Measurements from ENCODE around the gene SPOCD1.

The SPOCD1 gene

GRCh38 chr1:31807273-31808048, 8.4 kb downstream of the SPOCD1 start:
- Histone ChIP-seq H3K9ac (ENCODE audit: low read depth, low read length) (no peak overlapping the region), H3K27me3 (ENCODE audit: control insufficient read depth, insufficient read depth, low read length) (no peaks in the 10 kb centered on the region), H3K36me3 (ENCODE audit: control insufficient read depth, insufficient read depth, low read length) (no peaks in the 10 kb centered on the region), H3K4me3 (ENCODE audit: low read depth, low read length) (no peak overlapping the region), H3K4me1 (ENCODE audit: control insufficient read depth, insufficient read depth, low read length) (no peaks in the 10 kb centered on the region), H3K9me3 (ENCODE audit: control insufficient read depth, insufficient read depth, low read length) (no peaks in the 10 kb centered on the region)

GRCh38 chr1:31805318-31805717, 10.5 kb downstream of the SPOCD1 start:
- no peak overlapping the region for H3K4me3 ChIP-seq (ENCODE audit: low read depth, low read length)
- H3K9ac ChIP-seq (ENCODE audit: low read depth, low read length): no peak overlapping the region
- no peaks in the 10 kb centered on the region for H3K9me3 ChIP-seq (ENCODE audit: control insufficient read depth, insufficient read depth, low read length)
- no peaks in the 10 kb centered on the region for H3K27me3 ChIP-seq (ENCODE audit: control insufficient read depth, insufficient read depth, low read length)
- H3K4me1 ChIP-seq (ENCODE audit: control insufficient read depth, insufficient read depth, low read length): peaks cover 2% of the 10 kb centered on the region
- H3K36me3 ChIP-seq (ENCODE audit: control insufficient read depth, insufficient read depth, low read length): no peaks in the 10 kb centered on the region

- Histone ChIP-seq H3K9me3 (ENCODE audit: control insufficient read depth, insufficient read depth, low read length) (no peaks in the 10 kb centered on the region), H3K4me3 (ENCODE audit: low read depth, low read length) (no peak overlapping the region), H3K9ac (ENCODE audit: low read depth, low read length) (no peak overlapping the region), H3K4me1 (ENCODE audit: control insufficient read depth, insufficient read depth, low read length) (peaks cover 3% of the 10 kb centered on the region), H3K27me3 (ENCODE audit: control insufficient read depth, insufficient read depth, low read length) (no peaks in the 10 kb centered on the region), H3K36me3 (ENCODE audit: control insufficient read depth, insufficient read depth, low read length) (no peaks in the 10 kb centered on the region)
Measured at GRCh38 chr1:31804098-31804497, 11.7 kb downstream of the SPOCD1 start.

- Histone ChIP-seq H3K36me3 (ENCODE audit: control insufficient read depth, insufficient read depth, low read length) (no peaks in the 10 kb centered on the region), H3K9ac (ENCODE audit: low read depth, low read length) (no peak overlapping the region), H3K27me3 (ENCODE audit: control insufficient read depth, insufficient read depth, low read length) (no peaks in the 10 kb centered on the region), H3K4me3 (ENCODE audit: low read depth, low read length) (no peak overlapping the region), H3K9me3 (ENCODE audit: control insufficient read depth, insufficient read depth, low read length) (no peaks in the 10 kb centered on the region), H3K4me1 (ENCODE audit: control insufficient read depth, insufficient read depth, low read length) (peaks cover 6% of the 10 kb centered on the region)
Measured at GRCh38 chr1:31803610-31804009, 12.2 kb downstream of the SPOCD1 start.

DNA sequence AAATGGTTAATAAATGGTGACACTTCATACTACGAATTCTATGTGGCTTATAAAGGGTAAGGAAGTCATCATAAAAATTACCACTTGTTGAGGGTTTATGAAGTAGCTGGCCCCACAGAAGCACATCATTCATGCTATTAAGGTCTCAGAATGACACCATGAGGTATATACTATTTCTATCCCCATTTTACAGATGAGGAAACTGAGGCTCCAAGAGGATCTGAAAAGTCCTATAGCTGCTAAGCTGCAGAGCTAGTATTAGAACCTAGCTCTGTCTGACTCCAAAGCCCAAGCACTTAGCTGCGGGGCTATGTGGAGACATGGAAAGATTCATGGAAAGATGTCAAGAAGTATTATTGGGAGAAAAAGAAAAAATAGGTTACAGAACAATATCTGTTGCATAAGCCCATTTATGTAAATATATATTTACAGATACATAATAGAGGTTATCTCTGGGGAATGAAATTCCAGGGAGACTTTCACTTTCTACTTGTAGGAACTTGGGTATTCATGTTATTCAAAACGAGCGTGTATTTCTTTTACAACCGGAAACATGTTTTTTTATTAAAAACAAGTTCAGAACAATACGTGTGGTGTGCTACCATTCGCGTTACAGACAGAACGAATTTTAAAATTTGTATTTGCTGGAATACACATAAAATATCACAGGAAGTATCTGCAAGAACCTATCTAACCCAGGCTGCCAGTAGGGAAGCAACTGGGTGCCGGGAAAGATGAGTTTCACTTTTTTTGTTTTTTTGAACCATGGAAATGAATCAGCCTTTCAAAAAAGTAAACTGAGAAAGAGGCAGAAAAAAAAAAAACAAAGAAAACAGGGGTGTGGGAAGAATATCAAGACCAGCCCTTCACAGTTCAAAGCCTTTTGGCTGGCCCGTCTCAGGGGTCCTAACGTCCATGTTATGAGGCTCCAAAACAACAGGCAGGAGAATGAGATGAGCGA, 13.4 kb downstream of the SPOCD1 start:
- Histone ChIP-seq H3K4me3 (ENCODE audit: low read depth, low read length) (no peak overlapping the region), H3K9ac (ENCODE audit: low read depth, low read length) (no peak overlapping the region), H3K9me3 (ENCODE audit: control insufficient read depth, insufficient read depth, low read length) (no peaks in the 10 kb centered on the region), H3K27me3 (ENCODE audit: control insufficient read depth, insufficient read depth, low read length) (no peaks in the 10 kb centered on the region), H3K36me3 (ENCODE audit: control insufficient read depth, insufficient read depth, low read length) (no peaks in the 10 kb centered on the region), H3K4me1 (ENCODE audit: control insufficient read depth, insufficient read depth, low read length) (peaks cover 6% of the 10 kb centered on the region)

DNA sequence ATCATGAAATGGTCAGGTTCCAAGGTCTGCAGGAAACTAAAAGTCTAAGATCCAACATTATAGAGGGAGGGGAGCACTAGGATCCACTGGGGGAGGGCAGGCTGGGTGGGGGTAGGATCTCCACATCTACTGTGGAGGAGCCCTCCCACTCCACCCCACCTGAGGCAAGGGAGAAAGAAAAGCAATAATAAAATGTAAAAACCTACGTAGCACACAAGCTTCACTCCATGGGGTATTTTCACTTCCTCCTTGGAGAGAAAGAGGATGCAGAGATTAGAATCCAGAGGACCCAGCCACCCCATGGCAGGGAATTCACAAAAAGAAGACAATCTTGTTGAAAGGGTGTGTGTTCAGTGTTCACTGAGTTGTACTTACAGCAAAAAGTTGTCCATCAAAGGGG, 14.4 kb downstream of the SPOCD1 start:
- peaks cover 6% of the 10 kb centered on the region for H3K4me1 ChIP-seq (ENCODE audit: control insufficient read depth, insufficient read depth, low read length)
- no peak overlapping the region for H3K9ac ChIP-seq (ENCODE audit: low read depth, low read length)
- no peaks in the 10 kb centered on the region for H3K36me3 ChIP-seq (ENCODE audit: control insufficient read depth, insufficient read depth, low read length)
- H3K27me3 ChIP-seq (ENCODE audit: control insufficient read depth, insufficient read depth, low read length): no peaks in the 10 kb centered on the region
- H3K4me3 ChIP-seq (ENCODE audit: low read depth, low read length): no peak overlapping the region
- no peaks in the 10 kb centered on the region for H3K9me3 ChIP-seq (ENCODE audit: control insufficient read depth, insufficient read depth, low read length)

DNA sequence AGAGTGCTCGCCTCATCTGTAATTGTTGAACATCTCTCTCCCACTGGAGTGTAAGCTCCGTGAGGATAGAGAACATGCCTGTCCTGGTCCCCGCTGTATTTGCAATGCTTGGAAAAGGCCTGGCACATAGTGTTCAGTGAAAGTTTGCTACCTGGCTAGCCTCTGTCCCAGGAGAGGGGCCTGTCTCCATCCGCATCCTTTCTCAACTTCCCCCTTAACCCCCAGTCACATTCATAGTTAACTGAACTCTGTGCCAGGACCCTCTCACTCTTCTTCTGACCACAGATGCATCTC, 15.2 kb downstream of the SPOCD1 start:
- no peaks in the 10 kb centered on the region for H3K9me3 ChIP-seq (ENCODE audit: control insufficient read depth, insufficient read depth, low read length)
- H3K9ac ChIP-seq (ENCODE audit: low read depth, low read length): no peak overlapping the region
- no peaks in the 10 kb centered on the region for H3K36me3 ChIP-seq (ENCODE audit: control insufficient read depth, insufficient read depth, low read length)
- H3K4me1 ChIP-seq (ENCODE audit: control insufficient read depth, insufficient read depth, low read length): peaks cover 6% of the 10 kb centered on the region
- no peak overlapping the region for H3K4me3 ChIP-seq (ENCODE audit: low read depth, low read length)
- H3K27me3 ChIP-seq (ENCODE audit: control insufficient read depth, insufficient read depth, low read length): no peaks in the 10 kb centered on the region

- Histone ChIP-seq H3K4me3 (ENCODE audit: low read depth, low read length) (no peak overlapping the region), H3K4me1 (ENCODE audit: control insufficient read depth, insufficient read depth, low read length) (peaks cover 6% of the 10 kb centered on the region), H3K9me3 (ENCODE audit: control insufficient read depth, insufficient read depth, low read length) (no peaks in the 10 kb centered on the region), H3K27me3 (ENCODE audit: control insufficient read depth, insufficient read depth, low read length) (no peaks in the 10 kb centered on the region), H3K9ac (ENCODE audit: low read depth, low read length) (no peak overlapping the region), H3K36me3 (ENCODE audit: control insufficient read depth, insufficient read depth, low read length) (no peaks in the 10 kb centered on the region)
Measured at GRCh38 chr1:31799895-31800673, 15.7 kb downstream of the SPOCD1 start.

- H3K4me1 ChIP-seq (ENCODE audit: control insufficient read depth, insufficient read depth, low read length): peaks cover 6% of the 10 kb centered on the region
- no peaks in the 10 kb centered on the region for H3K27me3 ChIP-seq (ENCODE audit: control insufficient read depth, insufficient read depth, low read length)
- H3K36me3 ChIP-seq (ENCODE audit: control insufficient read depth, insufficient read depth, low read length): no peaks in the 10 kb centered on the region
- H3K9me3 ChIP-seq (ENCODE audit: control insufficient read depth, insufficient read depth, low read length): no peaks in the 10 kb centered on the region
- H3K9ac ChIP-seq (ENCODE audit: low read depth, low read length): no peak overlapping the region
- H3K4me3 ChIP-seq (ENCODE audit: low read depth, low read length): no peak overlapping the region
Measured at GRCh38 chr1:31799196-31799894, 16.5 kb downstream of the SPOCD1 start.

DNA sequence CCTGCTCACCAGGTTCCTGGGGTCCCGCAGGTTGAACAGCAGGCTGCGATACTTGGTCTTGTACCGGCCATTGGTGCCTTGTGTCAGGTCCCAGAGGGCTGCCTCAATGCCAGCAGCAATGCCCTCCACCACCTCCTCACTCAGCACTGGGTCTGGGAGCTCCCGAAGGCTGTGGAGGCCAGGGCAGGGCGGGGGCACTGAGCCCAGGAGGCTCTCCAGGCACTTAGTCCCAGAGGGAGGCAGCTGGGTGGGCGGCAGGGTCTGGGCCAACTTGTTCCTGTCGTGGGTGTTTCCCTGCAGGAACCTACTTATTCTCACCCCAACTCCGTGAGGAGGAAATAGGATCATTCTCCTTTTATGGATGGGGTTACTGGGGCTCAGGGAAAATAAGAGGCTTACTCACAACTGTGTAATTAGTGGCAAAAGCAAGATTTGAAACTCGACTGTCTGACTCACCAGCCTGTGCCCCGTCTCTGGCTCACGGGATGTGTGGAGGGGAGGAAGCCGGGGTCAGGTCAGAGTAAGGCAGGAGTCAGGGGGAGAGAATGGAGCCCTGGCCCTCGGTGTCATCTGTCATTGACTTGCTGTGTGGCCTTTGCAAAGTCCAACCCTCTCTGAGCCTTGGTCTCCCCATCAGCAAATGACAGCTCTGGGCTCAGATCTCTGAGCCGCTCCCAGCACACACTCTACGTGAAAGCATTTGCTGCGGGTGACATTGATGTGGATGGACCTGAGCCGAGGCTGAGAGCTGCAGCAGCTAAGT, 17.2 kb downstream of the SPOCD1 start:
- no peaks in the 10 kb centered on the region for H3K9me3 ChIP-seq (ENCODE audit: control insufficient read depth, insufficient read depth, low read length)
- peaks cover 6% of the 10 kb centered on the region for H3K4me1 ChIP-seq (ENCODE audit: control insufficient read depth, insufficient read depth, low read length)
- no peak overlapping the region for H3K9ac ChIP-seq (ENCODE audit: low read depth, low read length)
- no peak overlapping the region for H3K4me3 ChIP-seq (ENCODE audit: low read depth, low read length)
- H3K36me3 ChIP-seq (ENCODE audit: control insufficient read depth, insufficient read depth, low read length): no peaks in the 10 kb centered on the region
- H3K27me3 ChIP-seq (ENCODE audit: control insufficient read depth, insufficient read depth, low read length): no peaks in the 10 kb centered on the region

DNA sequence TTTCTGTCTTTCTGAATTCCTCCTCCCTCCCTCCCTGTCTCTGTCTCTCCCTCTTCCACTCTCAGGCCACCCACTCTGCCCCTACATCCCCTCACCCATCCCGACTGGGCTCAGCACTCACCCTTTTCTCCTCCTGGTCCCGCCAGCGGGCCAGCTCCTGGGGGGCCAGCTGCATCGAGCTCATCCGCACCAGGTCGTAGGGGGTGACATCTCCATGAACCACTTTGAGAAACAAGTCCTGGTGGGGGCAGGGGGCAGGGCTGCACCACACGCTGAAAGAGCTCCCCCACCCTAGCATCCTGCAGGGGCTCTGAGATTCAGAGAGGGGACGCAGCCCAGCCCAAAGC, 17.8 kb downstream of the SPOCD1 start:
- Histone ChIP-seq H3K9ac (ENCODE audit: low read depth, low read length) (no peak overlapping the region), H3K27me3 (ENCODE audit: control insufficient read depth, insufficient read depth, low read length) (no peaks in the 10 kb centered on the region), H3K36me3 (ENCODE audit: control insufficient read depth, insufficient read depth, low read length) (no peaks in the 10 kb centered on the region), H3K9me3 (ENCODE audit: control insufficient read depth, insufficient read depth, low read length) (no peaks in the 10 kb centered on the region), H3K4me3 (ENCODE audit: low read depth, low read length) (no peak overlapping the region), H3K4me1 (ENCODE audit: control insufficient read depth, insufficient read depth, low read length) (peaks cover 6% of the 10 kb centered on the region)
